OCI-LY1 (cell line): ENCODE measurements around the gene RAX2.

Experiments used
- H2AFZ ChIP-seq: fragments of 200-600 bp; sonication (generic), shearing (Covaris generic); 2 replicates; pipeline ENCODE4 v1.6.0; 2014; ENCODE audit warnings: antibody characterized with exemption, mild to moderate bottlenecking, low read length
- H3F3A ChIP-seq: fragments of 200-600 bp; sonication (generic), shearing (Covaris generic); 2 replicates; pipeline ENCODE4 v1.6.0; 2014; ENCODE audit warnings: mild to moderate bottlenecking, antibody characterized with exemption, low read length, moderate library complexity; ENCODE audit not compliant: insufficient read depth
- H3K27ac ChIP-seq: fragments of 200-600 bp; sonication (generic); 2 replicates; pipeline ENCODE4 v1.5.1; 2014; ENCODE audit warnings: low read length, mixed run types, mild to moderate bottlenecking, low read depth; ENCODE audit not compliant: poor library complexity, severe bottlenecking
- H3K27me3 ChIP-seq: fragments of 200-600 bp; sonication (generic); 2 replicates; pipeline ENCODE4 v1.6.0; 2014; ENCODE audit warnings: antibody characterized with exemption, mild to moderate bottlenecking, low read length, moderate library complexity; ENCODE audit not compliant: insufficient read depth
- H3K36me3 ChIP-seq: fragments of 200-600 bp; sonication (generic); 2 replicates; pipeline ENCODE4 v1.6.1; 2014; ENCODE audit warnings: mild to moderate bottlenecking, antibody characterized with exemption, low read length, moderate library complexity, mixed read lengths; ENCODE audit not compliant: insufficient read depth
- H3K4me1 ChIP-seq: fragments of 200-600 bp; sonication (generic); 2 replicates; pipeline ENCODE4 v1.5.1; 2014; ENCODE audit warnings: mild to moderate bottlenecking, low read length, moderate library complexity; ENCODE audit not compliant: insufficient read depth, severe bottlenecking
- H3K4me2 ChIP-seq: fragments of 200-600 bp; sonication (generic), shearing (Covaris generic); 2 replicates; pipeline ENCODE4 v1.6.1; 2014; ENCODE audit warnings: low read length
- H3K4me3 ChIP-seq: fragments of 200-600 bp; sonication (generic); 2 replicates; pipeline ENCODE4 v1.5.1; 2014; ENCODE audit warnings: low read length, low read depth, mild to moderate bottlenecking, mixed read lengths; ENCODE audit not compliant: poor library complexity, severe bottlenecking
- H3K79me2 ChIP-seq: fragments of 200-600 bp; shearing (Covaris generic); 2 replicates; pipeline ENCODE4 v1.6.1; 2016; ENCODE audit warnings: mixed run types, low read length, mixed read lengths; ENCODE audit not compliant: insufficient read depth
- H3K9ac ChIP-seq: fragments of 200-600 bp; sonication (generic), shearing (Covaris generic); 2 replicates; pipeline ENCODE4 v1.6.1; 2014; ENCODE audit warnings: mild to moderate bottlenecking, low read length, mixed read lengths
- H3K9me2 ChIP-seq: fragments of 200-600 bp; sonication (generic), shearing (Covaris generic); 2 replicates; pipeline ENCODE4 v1.6.1; 2014; ENCODE audit warnings: low read depth, mild to moderate bottlenecking, low read length, mixed read lengths
- H3K9me3 ChIP-seq: fragments of 200-600 bp; shearing (Covaris generic); 2 replicates; pipeline ENCODE4 v1.6.1; 2014; ENCODE audit warnings: low read length, mixed read lengths
- H4K20me1 ChIP-seq: fragments of 200-600 bp; sonication (generic), shearing (Covaris generic); 2 replicates; pipeline ENCODE4 v1.6.0; 2016; ENCODE audit warnings: mild to moderate bottlenecking, low read length; ENCODE audit not compliant: insufficient read depth
- EZH2 ChIP-seq: fragments of 200-600 bp; sonication (generic), shearing (Covaris generic); IDR thresholded peaks from 2 replicates; pipeline ENCODE4 v1.8.0; 2017; ENCODE audit warnings: borderline replicate concordance, mixed run types, mild to moderate bottlenecking, antibody characterized with exemption, low read length, moderate library complexity, mixed read lengths
- TF ChIP-seq, protein P1 (sequence below): fragments of 200-600 bp; sonication (generic), shearing (Covaris generic); IDR thresholded peaks from 2 replicates; pipeline ENCODE4 v1.5.1; 2017; ENCODE audit warnings: mild to moderate bottlenecking, antibody characterized with exemption, low read length, moderate library complexity, mixed read lengths

Gene RAX2

DNA sequence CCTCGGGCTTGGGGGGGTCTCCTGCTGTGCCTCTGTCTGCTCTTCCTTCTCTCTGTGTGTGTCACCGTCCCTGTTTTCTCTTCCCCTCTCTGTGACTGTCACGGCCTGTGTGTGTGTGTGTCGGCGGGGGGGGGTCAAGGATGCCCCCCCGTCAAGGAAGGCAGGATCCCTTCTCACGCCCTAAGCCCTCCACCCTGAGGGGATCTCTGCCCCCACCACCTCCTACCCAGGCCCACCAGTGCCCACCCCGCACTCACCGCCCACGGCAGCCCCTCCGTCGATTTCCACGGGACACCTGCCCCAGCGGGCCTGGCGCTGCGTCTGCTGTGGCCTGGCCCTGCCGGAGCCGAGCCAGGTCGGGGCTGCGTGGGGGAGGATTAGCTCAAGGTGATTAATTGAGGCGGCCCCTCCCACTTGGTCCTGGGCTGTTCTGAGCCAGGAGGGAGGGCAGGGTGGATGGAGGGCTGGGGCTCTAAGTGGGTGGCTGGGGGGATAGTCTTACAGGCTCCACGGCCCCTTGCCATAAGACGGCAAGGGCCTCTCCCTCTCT is at the start of gene RAX2:
Gene RAX2 (minus strand): TSS at position 323 of the 550 bp plus-strand sequence. CDS start 486 bp downstream, outside the sequence.
- Histone ChIP-seq H3K4me2 (no peak within 1 kb of the TSS), H3K27me3 (no peaks in the 10 kb centered on the region), H3K9ac (no peak within 1 kb of the TSS), H3K9me2 (no peaks in the 10 kb centered on the region), H3K36me3 (peaks cover 6% of the 10 kb centered on the region; the same call in 1 of the 2 replicates), H3K4me1 (no peaks in the 10 kb centered on the region), H3K9me3 (no peaks in the 10 kb centered on the region), H3F3A (no peaks in the 10 kb centered on the region), H3K79me2 (no peaks in the 10 kb centered on the region), H4K20me1 (no peaks in the 10 kb centered on the region), H3K4me3 (no peak within 1 kb of the TSS), H3K27ac (no peak within 1 kb of the TSS), H2AFZ (no peak within 1 kb of the TSS)
- TF ChIP-seq EZH2: no peak
- TF ChIP-seq, protein P1, sequence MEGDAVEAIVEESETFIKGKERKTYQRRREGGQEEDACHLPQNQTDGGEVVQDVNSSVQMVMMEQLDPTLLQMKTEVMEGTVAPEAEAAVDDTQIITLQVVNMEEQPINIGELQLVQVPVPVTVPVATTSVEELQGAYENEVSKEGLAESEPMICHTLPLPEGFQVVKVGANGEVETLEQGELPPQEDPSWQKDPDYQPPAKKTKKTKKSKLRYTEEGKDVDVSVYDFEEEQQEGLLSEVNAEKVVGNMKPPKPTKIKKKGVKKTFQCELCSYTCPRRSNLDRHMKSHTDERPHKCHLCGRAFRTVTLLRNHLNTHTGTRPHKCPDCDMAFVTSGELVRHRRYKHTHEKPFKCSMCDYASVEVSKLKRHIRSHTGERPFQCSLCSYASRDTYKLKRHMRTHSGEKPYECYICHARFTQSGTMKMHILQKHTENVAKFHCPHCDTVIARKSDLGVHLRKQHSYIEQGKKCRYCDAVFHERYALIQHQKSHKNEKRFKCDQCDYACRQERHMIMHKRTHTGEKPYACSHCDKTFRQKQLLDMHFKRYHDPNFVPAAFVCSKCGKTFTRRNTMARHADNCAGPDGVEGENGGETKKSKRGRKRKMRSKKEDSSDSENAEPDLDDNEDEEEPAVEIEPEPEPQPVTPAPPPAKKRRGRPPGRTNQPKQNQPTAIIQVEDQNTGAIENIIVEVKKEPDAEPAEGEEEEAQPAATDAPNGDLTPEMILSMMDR: no peak

DNA sequence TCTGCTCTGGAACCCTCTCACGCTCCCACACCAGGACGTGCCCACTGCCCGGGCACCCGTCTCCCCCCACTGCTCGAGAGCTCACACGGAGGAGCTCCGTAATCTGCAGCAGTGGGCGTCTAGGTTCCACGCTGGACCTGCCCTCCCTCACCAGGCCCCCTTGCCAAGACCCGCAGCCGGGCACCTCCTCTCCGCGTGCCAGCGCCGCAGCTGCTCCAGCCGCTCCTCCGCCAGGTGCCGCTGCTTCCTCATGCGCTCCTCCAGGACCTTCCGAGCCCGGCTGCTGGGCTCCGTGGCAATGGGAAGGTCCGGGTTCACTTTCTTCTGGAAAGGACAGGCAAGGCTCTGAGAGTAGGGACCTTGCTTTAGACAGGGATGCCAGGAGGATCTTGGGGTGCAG is 49.1 kb upstream of the RAX2 start:
- H3K9me2 ChIP-seq: no peaks in the 10 kb centered on the region
- H3K4me1 ChIP-seq: no peaks in the 10 kb centered on the region
- peaks cover 16% of the 10 kb centered on the region; the same call in 1 of the 2 replicates for H3K27me3 ChIP-seq
- H3K9me3 ChIP-seq: no peaks in the 10 kb centered on the region
- no peak overlapping the region for H3K4me3 ChIP-seq
- no peaks in the 10 kb centered on the region for H3K79me2 ChIP-seq
- H3F3A ChIP-seq: no peaks in the 10 kb centered on the region
- H2AFZ ChIP-seq: no peak overlapping the region
- H4K20me1 ChIP-seq: no peaks in the 10 kb centered on the region
- TF ChIP-seq EZH2: no peak
- TF ChIP-seq, protein P1: no peak
- no peak overlapping the region for H3K27ac ChIP-seq
- no peak overlapping the region for H3K4me2 ChIP-seq
- no peaks in the 10 kb centered on the region for H3K36me3 ChIP-seq
- H3K9ac ChIP-seq: no peak overlapping the region

DNA sequence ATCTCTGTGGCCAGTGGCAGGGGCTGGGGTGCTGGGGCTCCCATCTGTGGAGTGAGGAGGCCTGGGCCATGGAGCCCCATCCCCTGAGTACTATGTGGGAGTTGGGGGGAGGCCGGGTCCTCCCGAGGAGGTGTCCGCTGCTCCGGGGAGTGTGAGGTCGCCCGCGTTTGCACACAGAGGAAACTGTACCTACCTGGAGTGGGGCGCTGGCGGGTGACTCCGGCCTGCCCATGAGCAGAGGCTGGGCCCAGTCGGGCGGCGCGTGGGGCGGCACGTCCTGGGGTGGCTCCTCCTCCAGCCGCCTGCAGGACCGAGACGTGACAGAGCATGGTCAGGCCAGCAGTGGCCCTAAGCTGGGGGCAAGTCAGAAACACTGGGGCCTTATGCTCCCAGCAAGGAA is 48.0 kb upstream of the RAX2 start:
- Histone ChIP-seq H3F3A (no peaks in the 10 kb centered on the region), H3K27me3 (peaks cover 9% of the 10 kb centered on the region; the same call in 1 of the 2 replicates), H3K9ac (no peak overlapping the region), H3K4me2 (no peak overlapping the region), H3K9me3 (no peaks in the 10 kb centered on the region), H3K9me2 (no peaks in the 10 kb centered on the region), H3K4me3 (no peak overlapping the region), H4K20me1 (no peaks in the 10 kb centered on the region), H3K36me3 (no peaks in the 10 kb centered on the region), H3K79me2 (no peaks in the 10 kb centered on the region), H2AFZ (no peak overlapping the region), H3K27ac (no peak overlapping the region), H3K4me1 (no peaks in the 10 kb centered on the region)
- TF ChIP-seq, protein P1: no peak
- no peak for TF ChIP-seq EZH2
